ENCODE results near the gene BICRAL.
"Not testable (repeated sequence)": the region's sequence is repeated elsewhere in the genome, so short reads cannot be mapped to it uniquely, and the experiment has no call there.

Gene BICRAL

DNA sequence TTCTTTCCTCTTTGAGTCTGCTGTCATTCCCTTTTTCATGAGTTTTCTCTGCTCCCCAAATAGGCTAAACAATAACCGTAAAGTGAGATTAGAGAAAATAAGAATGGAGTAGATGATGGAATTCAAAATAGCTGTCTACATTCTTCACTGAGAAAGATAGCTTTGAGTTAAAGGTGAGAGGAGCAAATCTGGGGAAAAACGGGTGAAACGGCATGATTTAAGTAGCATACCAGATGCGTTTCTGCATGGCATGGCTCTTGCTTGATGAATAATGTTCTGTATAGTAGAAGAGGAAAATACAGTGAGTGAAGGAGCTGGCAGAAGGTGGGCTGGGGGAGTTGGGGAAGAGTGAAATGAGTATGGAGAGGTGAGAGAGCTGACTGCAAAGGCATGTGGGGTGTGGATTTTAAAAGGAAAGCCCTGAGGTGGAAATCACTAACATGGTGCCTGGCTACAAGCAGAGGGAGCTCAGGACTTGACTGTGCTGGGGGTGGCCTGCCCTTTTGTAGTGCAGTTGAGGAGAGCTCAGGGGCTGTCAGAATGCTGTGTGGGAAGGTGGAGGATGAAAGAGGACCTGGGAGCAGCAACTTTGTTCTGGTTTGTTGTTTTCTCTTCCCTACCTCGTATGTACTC, 8.8 kb downstream of the BICRAL start:
- DNase-seq (ENCODE audit: low spot score): no peak

DNA sequence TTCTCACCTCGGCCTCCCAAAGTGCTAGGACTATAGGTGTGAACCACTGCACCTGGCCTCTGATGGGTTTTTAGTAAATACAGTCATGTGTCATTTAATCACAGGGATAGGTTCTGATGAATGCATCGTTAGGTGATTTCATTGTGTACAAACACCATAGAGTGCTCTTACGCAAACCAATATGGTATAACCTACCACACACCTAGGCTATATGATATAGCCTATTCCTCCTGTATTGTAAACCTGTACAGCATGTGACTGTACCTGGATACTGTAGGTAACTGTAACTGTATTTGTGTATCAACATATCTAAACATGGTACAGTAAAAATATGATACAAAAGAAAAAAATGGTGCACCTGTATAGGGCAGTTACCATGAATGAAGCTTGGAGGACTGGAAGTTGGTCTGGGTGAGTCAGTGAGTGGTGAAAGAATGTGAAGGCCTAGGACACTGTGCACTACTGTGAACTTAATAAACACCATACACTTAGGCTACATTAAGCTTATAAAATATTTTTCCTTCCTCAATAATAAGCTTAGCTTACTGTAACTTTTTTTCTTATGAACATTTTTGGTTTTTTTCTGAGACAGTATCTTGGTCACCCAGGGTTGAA, 10.0 kb downstream of the BICRAL start:
- no peak for DNase-seq (ENCODE audit: low spot score)

DNA sequence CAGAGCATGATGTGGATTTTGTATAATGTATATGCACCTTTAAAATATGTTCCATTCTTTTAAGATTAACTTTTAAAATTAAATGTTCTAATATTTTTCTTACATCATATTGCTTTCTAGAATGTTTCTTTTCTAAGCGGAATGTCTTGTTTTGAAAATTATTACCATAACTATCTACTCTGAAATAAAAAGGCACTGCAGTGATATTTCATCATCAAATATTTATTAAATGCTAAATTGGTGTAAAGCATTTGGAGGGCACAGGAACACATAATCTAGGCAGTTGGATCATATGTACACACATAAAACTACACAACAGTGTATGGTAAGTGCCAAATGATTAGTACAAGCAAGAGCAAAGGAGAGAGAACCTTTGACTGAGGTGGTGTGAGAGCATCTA, 13.8 kb downstream of the BICRAL start:
- no peak for DNase-seq (ENCODE audit: low spot score)

DNA sequence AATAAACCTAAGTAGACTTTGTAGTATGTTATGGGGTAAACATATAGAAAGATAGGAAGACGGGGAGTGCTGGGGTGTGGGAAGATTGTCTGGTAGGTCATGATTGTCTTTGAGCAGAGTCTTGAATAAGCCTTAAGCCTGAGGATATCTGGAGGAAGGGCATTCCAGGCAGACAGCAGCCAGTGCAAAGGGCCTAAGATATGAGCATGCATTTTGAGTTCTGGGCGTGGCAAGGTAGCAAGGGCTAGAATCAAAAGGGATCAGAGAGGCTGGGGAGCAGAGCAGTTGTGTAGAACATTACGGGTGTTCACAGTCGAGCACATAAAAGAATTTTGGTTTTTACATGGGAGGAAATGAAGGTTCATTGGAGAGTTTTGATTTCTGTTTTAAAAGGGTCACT, 14.3 kb downstream of the BICRAL start:
- no peak for DNase-seq (ENCODE audit: low spot score)

DNA sequence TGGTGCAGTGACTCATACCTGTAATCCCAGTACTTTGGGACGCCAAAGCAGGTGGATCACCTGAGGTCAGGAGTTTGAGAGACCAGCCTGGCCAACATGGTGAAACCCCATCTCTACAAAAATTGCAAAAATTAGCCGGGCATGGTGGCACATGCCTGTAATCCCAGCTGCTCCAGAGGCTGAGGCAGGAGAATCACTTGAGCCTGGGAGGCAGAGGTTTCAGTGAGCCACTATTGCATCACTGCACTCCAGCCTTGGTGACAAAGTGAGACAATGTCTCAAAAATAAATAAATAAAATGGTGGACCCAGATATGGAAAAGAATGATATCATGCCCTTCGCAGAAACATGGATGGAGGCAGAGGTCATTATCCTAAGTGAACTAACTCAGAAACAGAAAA, 15.8 kb downstream of the BICRAL start:
- DNase-seq (ENCODE audit: low spot score): not testable (repeated sequence)

DNA sequence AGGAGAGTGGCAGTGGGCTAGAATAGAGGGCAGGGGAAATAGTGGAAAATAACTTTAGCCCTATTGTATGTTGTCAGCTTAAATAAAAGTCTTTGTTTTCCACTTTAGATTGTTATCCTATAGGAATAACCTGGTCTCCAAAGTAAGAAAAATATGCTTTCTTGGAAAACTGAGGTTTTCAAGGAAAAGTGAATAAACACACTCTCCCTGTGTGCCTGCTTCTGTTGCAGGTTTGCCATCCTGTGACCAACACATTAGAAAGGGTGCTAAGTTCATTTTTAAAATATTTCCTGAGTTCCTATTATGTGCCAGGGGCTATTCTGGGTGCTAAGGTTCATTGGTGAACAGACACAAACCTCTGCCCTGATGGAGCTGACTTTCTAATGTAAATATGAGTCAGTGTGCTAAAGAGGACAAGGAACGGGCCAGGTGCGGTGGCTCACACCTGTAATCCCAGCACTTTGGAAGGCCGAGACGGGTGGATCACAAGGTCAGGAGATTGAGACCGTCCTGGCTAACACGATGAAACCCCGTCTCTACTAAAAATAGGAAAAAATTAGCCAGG, 23.5 kb downstream of the BICRAL start:
- DNase-seq (ENCODE audit: low spot score): no peak

DNA sequence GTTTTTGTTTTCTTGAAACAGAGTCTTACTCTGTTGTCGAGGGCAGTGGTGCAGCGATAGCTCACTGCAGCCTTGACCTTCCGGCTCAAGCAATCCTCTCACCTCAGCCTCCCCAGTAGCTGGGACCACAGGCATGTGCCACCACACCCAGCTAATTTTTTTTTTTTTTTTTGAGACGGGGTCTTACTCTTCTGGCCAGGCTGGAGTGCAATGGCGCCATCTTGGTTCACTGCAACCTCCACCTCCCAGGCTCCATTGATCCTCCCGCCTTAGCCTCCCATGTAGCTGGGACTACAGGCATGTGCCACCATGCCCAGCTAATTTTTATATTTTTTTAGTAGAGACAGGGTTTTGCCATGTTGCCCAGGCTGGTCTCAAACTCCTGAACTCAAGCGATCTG, 24.5 kb downstream of the BICRAL start:
- not testable (repeated sequence) for DNase-seq (ENCODE audit: low spot score)

DNA sequence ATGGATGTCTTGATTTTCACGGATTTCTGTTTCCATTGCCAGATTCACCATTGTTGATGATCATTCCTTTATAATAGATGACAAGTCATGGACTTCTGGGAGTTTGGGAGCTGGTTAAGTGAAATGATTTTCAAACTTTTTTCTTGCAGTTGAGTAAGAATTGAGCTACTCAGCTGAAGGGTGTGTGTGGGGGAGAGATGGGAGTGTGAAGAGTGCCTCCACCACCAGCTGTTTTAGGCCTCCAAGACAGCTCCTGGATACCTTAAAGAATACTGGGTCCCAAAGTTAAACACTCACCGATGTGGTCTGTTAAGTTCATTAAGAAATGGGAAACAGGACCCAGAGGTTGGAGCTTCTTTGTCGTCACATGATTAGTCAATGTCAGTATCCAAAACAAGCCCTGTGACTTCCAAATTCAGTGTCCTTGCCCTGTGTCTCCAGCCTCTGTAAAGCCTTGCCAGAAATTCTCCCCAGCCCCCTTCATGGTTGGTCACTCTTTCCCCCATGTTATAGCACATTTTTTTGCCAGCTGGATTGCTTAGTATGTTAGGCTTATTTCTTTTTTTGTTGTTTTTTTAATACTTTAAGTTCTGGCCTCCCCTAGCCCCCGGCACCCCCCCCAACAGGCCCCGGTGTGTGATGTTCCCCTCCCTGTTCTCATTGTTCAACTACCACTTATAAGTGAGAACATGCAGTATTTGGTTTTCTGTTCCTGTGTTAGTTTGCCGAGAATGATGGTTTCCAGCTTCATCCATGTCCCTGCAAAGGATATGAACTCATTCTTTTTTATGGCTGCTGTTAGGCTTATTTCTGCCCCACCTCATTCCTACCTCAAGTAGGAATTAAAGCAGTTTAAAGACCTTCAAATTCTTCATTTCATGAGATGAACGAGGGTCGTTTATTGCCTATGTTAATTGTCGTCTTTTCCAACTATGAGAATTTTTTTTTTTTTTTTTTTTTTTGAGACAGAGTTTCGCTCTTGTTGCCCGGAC, 26.9 kb downstream of the BICRAL start:
- DNase-seq (ENCODE audit: low spot score): no peak

DNA sequence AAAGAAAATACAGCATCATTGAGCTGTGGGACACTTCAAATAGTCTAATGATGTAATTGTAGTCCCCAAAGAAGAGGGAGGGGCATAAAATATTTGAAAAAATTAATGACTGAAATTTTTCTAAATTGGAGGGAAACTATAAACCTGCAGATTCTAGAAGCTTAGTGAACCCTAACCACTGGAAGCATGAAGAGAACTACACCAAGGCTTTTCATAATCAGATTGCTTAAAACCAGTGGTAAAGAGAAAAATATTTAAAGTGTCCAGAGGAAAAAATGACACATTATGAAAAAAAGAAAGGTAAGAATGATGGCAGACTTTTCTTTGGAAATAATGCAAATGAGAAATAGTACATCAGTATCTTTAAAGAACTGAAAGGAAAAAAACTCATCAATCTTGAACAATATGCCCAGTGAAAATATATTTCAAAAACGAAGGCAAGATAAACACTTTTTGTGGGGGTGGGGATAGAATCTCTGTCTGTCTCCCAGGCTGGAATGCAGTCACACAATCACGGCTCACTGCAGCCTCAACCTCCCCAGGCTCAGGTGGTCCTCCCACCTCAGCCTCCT, 31.3 kb downstream of the BICRAL start:
- no peak for DNase-seq (ENCODE audit: low spot score)

DNA sequence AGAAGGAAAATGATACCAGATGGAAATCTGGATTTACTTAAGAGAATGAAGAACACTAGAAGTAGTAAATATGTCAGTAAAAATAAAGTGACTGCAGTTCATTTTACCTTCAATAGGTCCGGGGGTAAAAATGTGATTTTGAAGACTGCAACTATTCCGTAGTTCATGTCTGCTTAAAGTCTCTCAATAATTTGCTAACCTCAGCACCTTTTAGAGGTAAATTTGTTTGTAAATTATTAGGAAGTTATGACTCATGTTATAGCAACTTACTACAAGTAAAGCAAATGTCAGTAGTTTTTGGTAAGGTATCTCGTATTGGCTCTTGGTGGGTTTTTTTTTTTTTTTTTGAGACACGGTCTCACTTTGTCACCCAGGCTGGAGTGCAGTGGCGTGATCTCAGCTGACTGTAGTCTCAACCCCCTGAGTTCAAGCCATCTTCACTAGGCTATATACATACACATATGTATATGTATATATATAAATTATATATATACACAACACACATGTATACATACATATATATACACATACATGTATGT, 32.1 kb downstream of the BICRAL start:
- DNase-seq (ENCODE audit: low spot score): no peak

DNA sequence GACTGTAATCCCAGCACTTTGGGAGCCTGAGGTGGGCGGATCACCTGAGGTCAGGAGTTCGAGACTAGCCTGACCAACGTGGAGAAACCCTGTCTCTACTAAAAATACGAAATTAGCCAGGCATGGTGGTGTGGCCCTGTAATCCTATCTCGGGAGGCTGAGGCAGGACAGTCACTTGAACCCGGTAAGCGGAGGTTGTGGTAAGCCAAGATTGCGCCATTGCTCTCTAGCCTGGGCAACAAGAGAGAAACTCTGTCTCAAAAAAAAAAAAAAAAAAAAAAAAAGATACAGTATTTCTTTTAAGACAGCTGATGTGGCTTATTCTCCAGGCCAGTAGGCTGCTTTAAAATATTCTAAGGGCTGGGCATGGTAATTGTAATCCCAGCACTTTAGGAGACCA, 33.9 kb downstream of the BICRAL start:
- not testable (repeated sequence) for DNase-seq (ENCODE audit: low spot score)

DNA sequence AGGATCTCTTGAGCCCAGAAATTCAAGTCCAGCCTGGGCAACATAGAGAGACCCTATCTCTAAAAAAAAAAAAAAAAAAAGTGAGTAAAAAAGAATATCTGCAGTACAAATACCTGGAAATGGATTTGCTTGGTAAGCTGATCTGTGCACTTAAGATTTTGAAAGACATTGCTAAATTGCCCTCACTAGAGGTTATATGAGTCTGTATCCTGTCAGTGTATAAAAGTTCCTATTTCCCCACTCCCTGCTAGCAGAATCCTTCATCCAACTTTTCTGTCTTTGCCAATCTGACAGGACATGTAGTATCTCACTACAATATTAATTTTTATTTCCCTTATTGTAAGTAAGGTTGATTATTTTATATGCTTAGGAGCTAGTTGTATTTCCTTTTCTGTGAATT, 36.1 kb downstream of the BICRAL start:
- DNase-seq (ENCODE audit: low spot score): no peak

DNA sequence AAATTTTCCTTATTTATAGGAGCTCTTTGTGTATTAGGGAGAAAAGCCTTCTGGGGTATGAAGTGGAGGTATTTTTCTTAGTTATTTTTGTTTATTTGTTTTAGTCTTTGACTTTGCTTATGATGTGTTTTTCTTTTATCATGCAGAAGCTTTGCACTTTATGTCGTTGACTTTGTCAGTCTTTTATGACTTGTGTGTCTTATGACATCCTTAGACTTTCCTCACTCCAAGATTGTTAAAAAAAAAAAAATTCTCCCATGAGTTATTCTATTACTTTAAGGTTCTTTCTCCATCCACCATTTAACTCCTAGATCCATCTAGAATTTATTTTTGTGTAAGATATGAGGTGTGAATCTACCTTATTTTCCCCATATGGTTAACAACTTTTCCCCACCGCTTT, 36.6 kb downstream of the BICRAL start:
- no peak for DNase-seq (ENCODE audit: low spot score)

DNA sequence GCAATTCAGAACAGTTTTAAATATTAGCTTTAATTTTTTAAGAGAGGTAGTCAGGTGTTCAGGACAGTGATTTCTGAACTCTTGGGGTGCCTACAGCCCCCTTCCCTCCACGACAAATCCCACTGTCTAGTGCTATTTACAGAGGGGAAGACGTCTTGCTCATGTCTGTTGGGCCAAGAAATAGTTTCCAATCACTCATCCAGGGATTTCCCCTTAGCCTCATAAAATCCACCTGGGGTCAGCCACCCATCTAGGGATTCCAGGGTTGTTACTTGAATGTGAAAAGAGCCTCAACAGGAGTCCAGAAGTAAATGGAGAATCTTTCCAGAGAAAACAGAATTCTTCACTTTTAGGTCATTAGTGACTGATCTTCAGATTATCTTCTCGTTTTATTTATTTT, 37.0 kb downstream of the BICRAL start:
- DNase-seq (ENCODE audit: low spot score): no peak

DNA sequence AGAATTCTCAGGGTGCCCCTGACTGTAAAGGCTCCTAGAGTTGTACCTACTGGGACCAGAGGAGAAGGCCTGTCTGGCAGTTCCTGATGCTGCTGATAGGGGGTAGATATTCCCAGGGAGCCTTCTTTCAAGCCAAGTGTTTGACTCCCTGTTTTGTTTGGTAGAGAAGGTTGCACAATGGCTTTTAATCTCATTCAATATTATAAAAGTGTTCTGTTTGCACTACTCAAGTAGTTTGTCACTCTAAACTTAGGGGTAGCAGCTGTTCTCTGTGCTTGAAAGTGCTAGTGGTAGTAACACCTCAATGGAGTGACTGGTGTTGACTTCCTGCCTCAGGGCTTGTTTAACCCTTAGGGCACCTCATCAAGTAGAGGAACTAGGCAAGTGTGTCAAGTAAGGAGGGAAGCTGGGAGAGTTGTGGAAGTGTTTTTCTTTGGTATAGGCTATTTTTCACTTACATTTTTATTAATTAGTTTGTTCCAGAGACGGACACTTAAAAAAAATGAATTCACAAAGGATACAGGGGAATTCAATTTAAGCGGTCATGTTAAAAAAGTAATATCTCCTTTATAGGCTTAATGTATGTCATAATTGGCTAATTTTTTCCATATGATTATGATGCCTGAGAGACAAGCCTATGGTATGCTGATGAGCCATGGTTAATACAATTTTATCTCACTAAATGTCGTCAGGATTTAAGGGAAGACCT, 38.1 kb downstream of the BICRAL start:
- no peak for DNase-seq (ENCODE audit: low spot score)

DNA sequence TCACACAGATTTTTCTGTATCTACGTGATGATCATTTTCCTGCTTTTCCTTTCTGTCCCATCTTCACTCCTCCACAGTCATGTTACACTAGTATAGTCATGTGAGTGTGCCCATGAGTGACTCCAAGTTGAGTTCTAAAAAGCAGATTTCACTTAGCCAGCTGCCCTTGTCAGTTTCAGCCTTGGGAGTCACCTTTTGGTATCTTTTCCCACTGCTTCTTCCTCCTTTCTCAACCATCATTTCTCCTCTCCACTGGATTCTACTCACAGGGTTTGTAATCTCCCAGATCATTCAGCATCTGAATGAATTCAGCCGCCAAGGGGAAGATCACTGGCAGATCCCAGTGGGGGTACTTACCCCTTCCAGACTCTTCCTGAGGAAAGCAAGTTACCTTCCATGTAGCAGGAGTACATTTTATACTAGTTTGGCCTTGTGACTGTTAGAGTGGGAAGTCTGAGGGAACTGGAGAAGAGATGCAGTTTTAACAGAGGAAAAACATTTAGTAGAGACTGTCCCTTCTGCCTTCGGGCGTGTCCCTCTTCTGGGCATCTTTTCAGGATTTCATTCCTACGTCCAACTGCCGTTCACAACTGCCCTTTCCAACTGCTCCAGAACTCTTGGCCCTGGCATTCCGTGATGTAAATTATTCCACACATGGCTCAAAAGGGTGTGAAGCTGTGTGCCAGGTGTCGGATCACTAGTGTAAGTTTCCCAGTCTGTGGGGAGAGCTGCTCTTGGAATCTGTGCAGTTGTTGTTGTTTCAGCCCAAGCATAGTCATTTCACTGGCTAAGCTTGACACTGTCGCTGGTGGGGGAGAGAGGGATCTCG, 38.9 kb downstream of the BICRAL start:
- peak; percentile 29 for DNase-seq (ENCODE audit: low spot score)

DNA sequence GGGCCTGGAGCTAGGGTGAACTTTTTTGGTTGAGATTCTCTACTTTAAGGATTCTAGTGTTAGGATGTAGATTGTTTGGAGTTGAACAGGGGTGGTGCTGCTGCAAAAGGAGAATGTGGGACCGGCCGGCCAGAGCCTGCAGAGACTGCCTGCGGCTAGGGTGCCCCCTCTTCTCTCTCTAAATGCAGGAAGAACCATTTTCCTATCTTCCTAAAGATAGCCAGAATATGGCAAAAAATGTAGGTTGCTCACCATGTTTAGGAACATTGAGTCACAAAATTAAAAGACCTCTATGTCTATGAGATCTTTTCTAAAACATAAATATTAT, 39.5 kb downstream of the BICRAL start:
- DNase-seq (ENCODE audit: low spot score): no peak

DNA sequence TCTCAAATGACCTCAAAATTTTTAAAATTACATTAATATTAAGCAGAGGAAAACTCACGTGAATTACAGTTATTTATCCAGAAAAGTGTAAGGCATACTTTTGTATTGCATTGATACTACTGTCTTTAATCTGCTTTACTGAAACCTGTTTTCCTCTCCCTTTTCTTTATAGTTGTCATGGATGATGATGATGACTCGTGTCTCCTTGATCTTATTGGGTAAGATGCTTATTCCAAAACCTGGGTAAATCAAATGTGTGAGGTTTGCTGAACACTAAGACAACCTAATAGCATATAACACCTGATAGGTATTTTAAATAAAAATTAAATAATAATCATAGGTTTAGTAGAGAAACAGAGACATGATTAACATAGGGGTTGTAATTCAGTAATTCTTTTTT, 40.0 kb downstream of the BICRAL start:
- DNase-seq (ENCODE audit: low spot score): no peak

DNA sequence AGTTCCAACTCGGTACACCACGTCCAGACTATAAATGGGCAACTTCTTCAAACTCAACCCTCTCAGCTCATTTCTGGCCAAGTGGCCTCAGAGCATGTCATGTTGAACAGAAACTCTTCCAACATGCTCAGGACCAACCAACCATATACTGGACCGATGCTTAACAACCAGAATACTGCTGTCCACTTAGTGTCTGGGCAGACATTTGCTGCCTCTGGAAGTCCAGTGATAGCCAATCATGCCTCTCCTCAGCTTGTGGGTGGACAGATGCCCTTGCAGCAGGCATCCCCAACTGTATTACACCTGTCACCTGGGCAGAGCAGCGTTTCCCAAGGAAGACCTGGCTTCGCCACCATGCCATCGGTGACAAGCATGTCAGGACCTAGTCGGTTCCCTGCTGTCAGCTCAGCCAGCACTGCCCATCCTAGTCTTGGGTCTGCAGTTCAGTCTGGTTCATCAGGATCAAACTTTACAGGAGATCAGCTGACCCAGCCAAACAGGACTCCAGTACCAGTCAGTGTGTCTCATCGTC, 47.8 kb downstream of the BICRAL start:
- no peak for DNase-seq (ENCODE audit: low spot score)

DNA sequence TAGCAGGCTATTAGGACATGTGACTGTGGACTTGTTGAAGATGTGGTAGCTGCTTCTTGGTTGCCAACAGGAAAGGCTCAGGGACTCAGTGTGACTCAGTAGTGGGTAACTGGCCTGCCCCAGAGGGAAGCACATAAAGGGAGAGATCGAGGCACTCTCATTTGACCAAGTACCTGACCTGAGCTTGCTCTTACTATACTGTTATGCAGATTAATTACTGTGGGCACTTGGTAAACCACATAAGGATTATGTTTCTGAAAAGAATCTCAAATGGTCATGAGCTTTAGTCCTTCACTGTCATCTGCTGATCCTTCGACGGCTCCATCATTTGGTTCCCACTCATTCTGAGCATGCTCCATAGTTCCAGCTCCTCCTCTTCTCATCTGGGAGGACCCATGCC, 49.4 kb downstream of the BICRAL start:
- no peak for DNase-seq (ENCODE audit: low spot score)
